C4-2B (cell line): ENCODE measurements around the gene ZNF618.

Experiments
- ZFX ChIP-seq: fragments of 450-650 bp; IDR thresholded peaks from 2 replicates; pipeline ENCODE4 v1.6.1; 2017
- TF ChIP-seq, protein P1 (sequence below): fragments of 450-650 bp; conservative IDR thresholded peaks from 2 replicates; pipeline ENCODE4 v1.5.1; 2017; ENCODE audit warnings: mild to moderate bottlenecking

DNA sequence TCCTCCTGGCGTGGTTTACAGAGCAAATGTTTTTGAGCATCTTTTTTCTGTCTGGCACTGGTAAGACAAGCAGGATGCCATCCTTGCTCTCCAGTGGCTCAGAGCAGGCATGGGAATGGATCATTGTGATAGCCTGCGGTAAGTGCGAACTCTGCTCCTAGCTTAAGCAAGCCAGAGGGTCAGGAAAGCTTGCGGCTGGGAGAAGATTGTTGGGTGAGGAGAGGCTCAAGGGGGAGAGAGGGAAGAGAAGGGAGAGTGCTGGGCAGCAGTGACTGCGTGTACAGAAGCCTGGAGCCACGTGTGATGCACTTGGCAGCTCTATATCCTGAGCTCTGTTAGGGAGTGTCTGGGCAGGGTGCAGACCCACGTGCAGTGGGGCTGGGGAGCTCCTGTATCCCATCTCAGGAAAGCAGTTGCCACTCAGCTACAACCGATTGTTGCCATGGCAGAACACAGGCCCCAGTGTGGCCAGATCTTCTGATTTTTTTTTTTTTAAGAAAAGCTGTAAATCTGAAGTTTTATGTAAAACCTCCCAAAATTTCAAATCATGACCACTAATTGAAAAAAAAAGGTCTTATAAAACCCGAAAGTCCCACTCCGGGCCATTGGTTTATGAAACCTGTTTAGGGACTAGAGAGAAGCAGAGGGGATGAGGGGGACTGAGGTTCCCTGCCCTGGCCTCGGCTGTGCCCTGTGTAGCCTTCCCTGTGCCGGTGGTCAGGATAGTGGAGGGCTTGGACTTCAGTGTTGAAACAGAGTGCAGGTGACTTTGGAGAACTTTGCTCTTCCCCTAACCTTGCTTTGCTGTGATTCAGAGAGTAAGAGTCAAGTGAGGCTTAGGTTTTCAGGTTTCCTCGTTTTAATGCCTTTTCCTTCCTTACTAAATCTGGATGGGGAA, 67.3 kb downstream of the ZNF618 start:
- TF ChIP-seq ZFX: no peak
- TF ChIP-seq, protein P1, sequence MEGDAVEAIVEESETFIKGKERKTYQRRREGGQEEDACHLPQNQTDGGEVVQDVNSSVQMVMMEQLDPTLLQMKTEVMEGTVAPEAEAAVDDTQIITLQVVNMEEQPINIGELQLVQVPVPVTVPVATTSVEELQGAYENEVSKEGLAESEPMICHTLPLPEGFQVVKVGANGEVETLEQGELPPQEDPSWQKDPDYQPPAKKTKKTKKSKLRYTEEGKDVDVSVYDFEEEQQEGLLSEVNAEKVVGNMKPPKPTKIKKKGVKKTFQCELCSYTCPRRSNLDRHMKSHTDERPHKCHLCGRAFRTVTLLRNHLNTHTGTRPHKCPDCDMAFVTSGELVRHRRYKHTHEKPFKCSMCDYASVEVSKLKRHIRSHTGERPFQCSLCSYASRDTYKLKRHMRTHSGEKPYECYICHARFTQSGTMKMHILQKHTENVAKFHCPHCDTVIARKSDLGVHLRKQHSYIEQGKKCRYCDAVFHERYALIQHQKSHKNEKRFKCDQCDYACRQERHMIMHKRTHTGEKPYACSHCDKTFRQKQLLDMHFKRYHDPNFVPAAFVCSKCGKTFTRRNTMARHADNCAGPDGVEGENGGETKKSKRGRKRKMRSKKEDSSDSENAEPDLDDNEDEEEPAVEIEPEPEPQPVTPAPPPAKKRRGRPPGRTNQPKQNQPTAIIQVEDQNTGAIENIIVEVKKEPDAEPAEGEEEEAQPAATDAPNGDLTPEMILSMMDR: no peak
